ENCODE data around the gene ARHGEF28. TPM values are rescaled to one million over a fixed set of nuclear protein-coding genes. Genes with fewer than 3 reads are reported as not detected.

ARHGEF28 gene
- total RNA-seq, 1 donor from 2014 or later: 6.7 TPM

DNA sequence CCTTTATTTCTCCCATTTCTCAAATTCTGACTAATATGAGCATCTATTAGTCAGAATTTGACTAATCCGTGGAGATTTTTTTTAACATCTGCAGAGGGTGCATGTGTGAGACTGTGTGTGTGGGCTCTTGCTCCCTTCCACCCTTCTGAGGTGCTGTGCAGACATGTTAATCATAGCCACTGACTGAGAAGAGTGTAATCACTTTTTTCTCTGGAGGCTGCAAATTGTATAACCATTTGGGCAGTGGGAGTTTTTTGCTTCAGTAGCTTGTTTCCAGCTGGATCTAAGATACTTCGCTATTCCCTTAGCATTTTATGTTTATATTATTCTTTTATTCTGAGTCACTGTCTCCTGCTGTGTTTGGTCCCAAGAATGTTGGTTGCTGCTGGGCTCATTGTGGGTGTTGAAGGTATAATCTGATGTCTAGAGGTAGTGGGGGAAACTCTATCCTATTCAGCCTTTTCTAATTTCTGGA lies 66.2 kb downstream of the ARHGEF28 start:
- DNase-seq: no peak

DNA sequence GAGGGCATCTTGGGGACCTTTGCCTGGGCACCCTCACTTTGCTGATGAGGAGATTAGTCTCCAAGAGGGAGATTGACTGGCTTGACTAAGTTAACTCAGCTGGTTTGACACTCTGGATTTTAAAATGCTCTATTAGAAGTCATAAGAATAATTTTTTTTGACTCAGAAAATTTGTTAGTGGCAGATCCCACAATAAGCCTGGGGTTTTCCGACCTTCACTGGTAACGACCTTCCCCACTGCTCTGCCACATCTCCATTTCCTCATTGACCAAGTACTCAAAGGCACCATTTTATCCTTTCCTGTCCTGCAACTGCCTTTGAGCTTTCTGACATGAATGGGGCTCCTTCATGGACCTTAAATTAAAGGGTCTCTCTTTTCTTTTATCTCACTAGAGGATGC lies 67.0 kb downstream of the ARHGEF28 start:
- DNase-seq: no peak

DNA sequence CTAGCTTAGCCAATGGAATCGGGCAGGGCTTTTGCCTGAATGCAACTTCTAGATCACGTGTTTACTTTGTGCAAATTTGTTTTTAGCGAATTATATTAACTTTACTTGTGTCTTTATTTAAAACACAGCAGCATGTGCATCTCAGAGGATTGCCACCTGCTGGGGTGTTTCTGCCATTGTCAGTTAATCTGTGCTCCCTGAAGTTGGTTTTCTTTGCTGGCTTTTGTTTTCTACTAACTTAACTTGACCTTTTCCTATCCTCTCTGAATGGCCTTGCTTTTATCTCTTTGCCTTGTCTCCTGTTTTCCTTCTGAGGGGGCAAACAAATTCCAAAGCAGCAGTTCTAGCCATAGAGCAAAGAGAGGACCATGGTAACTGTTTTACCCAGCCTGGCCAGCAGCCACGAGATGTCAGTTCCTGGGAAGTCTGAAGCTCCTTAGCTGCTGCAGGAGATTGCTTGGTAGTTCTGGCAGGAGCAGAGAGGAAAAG lies 67.6 kb downstream of the ARHGEF28 start:
- DNase-seq: no peak

DNA sequence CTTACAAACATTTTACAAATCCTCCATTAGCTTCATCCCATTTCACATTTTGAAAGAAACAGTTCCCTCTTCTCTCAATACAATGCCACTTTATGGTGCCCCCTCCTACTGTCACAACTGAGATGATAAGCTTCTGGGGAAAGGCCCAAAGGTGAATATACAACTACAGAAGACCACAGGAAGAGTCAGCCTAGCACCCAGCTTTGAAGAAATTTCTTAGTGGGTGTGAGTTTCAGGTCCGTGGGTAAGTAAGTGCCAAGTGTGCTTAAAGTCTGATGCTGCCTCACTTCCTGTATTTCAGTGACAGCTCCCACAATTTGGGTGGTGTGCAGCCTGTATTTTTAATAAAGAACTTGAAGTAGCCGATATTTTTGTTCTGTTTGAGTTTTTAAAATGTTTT lies 68.1 kb downstream of the ARHGEF28 start:
- no peak for DNase-seq

DNA sequence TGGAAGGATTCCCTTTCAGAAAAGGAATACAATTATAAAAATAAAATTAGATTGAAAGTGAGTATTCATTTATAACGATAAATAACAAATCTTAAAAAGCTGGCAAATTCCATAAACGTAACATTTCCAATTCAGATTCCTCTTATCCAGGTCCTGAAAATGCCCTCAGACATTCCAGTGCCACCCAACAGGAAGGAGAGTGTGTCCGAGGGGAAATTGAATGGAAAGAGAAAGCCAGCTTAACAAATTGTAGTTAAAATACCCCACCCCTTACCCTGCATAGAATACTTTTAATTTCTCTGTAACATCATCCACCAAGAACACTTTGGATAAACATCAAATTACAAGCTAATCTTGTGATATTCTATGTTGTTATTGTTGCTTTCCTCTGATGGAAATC lies 72.0 kb downstream of the ARHGEF28 start:
- DNase-seq: no peak

DNA sequence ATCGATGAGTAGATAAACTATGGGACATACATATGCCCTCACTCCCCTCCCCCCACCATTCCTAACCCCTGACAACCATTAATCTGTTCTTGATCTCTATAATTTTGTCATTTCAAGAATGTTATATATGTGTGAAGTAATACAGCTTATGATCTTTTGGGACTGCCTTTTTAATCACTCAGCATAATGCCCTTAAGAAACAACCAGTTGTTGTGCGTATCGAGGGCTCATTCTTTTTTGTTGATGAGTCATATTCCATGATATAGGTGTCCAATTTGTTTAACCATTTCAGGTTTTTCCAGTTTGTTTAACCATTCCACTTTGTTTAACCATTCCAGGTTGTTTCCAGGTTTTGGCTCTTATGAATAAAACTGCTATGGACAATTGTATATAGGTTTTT lies 75.6 kb downstream of the ARHGEF28 start:
- no peak for DNase-seq

DNA sequence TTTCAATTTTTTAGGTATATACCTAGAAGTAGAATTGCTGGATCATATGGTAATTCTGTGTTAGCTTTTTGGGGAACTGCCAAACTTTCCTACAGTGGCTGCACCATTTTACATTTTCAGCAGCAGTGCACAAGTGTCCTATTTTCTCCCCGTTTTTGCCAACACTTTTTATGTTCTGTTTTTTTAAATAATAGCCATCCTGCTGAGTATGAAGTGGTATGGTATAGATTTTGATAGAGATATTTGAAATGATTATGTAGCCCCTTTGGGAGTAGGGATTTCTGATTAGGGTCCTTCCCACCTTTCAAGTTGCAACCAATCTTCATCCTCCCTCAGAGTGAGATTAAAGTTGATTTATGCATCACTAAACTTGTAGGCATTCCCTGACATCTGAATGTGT lies 76.5 kb downstream of the ARHGEF28 start:
- no peak for DNase-seq

DNA sequence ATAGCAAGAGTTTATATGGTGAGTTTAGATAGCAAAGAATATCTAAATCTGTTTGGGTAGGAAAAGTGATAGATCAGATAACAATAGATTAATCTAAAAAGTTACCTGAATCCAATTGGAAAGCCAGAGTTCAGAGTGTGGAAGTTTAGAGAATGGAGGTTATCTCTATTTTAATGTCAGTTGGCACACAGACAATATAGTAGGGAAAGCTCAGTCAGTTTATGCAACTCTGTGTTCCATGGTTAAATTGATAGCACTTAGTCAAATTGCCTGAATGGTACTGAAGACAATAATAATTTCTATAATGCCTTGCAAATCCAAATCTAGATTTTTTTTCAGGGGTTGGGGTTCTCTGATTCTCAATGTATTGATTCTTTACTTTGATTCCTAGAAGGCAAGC lies 77.0 kb downstream of the ARHGEF28 start:
- DNase-seq: no peak

DNA sequence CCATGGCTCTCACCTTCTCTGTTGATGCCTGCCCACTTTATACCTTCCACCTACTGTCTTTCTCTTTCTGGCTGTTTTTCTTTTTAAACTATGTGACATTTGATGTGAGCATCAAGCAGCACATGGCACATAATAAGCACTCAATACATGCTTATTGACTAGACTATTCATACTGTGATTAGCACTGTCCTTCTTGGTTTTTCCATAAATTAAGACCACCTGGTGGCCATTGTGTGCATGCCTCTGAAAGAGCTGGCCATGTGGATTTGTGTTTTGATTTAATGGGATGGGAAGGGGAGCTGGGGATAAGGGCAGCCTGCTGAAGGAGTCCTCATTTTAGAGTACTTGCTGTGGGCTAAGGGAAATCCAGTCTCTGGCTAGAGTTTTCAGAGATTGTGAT lies 79.4 kb downstream of the ARHGEF28 start:
- DNase-seq: no peak

DNA sequence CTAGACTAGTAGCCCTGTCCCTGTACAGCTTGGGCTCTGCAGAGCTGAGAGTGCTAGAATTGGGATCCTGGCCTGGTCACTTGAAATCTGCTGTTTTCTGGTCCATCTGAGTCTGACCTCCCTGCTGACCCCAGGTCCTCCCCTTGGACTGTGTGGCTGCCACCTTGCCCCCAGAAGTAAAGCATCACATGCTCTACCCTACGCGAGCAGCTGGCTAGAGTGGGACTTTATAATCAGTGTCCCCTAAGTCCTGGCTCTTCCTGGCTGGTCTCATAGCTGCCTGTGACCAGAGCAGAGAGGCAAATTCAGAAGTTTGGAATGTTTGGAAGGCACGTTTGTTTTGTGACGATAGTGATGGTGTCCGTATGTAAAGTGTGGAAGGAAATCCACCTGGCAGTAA lies 81.0 kb downstream of the ARHGEF28 start:
- no peak for DNase-seq

DNA sequence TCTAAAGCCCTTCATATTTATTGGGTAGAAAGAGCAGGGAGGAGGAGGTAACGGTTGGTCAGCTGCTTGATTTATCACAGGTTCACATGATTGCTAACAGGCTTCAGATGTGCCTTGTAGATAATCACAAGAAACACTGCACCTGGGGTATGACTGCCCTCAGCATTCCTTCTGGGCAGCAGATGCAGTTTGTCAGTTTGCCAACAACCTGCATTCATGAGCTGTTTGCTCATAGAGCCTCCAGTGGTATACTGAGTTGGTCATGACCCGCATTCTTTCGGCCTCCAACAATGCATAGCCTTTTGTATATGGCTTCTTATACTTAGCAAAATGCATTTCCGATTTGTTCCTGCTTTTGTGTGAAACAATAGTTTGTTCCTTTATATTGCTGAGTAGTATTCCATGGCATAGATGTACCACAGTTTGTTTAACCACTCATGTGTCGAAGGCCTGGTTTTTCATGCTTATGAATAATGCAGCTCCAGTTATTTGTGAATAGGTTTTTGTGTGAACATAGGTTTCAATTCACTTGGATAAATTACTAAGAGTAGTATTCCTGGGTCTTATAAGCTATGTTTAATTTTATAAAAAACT lies 83.6 kb downstream of the ARHGEF28 start:
- DNase-seq: no peak

DNA sequence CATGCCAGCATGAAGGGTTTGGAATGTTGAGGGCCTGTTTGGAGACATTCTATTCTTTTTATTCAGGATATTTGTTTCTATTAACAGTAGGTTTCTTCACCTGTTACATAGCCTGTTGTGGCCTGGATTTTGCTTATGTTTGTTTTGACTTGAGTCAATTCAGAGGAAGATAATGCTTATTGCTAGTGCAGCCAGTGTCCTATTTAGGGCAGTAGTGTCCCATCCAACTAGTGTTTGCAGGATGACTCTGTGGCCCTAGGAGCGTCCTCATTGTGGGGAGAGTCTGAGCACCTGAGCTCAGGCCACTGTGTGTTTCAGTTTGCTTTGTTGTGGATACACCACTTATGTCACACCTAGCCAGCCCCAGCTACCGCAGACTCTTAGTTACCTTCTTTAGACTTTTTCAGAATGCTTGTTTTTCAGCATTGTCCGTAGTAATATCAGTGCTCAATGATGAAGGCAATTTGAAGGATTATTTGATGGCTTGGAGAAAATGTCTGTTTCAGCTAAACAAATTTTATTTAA lies 90.3 kb downstream of the ARHGEF28 start:
- no peak for DNase-seq

DNA sequence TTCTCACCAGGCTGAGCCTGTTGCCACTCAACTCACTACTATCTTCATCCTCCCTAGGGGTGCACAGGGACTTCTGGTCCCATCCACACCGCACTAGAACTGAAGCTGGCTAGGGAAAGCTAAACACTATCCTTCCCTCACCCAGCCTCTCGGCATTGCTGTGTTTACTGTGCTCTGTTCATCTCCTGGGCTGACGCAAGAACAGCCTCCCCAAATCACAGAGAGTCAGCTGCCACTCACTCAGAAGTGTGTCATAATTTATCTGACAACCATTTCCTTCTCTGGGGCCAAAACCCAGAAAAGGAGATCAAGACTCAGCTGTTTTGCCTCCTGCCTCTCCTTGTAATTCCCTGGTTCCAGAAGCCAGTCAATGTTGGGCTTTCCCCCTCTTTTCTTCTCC lies 92.8 kb downstream of the ARHGEF28 start:
- DNase-seq: no peak

DNA sequence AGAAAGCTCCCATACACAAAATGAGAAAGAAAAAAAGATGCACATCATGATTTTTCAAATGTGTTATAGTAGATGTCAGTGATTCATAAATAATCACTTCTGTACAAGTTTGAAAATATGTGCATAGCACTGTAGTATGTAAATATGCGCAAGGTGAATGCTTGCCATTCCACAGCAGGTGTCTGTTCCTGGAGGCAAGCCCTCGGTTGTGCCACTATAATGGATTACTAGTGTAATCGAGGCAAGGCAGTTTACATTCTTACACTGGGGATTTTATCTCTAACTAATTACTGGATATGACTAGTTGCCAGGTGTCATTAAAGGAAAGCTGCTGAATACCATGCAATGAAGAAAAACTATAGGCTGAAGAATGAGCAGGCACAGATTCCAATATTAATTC lies 93.6 kb downstream of the ARHGEF28 start:
- DNase-seq: no peak

DNA sequence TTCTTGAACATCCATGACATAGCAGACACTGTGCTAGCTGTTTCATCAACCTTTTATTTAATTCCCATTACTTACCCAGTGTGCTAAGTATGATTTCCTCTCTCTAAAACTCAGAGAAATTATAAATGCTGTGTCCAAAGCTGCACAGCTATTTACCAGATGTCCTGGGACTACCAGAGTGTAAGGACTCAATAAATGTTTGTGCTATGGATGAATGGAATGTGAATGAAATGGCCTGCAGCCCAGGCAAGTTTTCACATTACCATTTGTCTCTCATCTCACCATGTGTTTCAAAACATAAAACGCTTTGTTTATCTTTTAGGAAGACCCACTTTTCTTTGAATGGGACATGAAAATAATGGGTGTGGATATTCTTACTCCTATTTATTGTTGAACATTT lies 96.2 kb downstream of the ARHGEF28 start:
- DNase-seq: no peak

DNA sequence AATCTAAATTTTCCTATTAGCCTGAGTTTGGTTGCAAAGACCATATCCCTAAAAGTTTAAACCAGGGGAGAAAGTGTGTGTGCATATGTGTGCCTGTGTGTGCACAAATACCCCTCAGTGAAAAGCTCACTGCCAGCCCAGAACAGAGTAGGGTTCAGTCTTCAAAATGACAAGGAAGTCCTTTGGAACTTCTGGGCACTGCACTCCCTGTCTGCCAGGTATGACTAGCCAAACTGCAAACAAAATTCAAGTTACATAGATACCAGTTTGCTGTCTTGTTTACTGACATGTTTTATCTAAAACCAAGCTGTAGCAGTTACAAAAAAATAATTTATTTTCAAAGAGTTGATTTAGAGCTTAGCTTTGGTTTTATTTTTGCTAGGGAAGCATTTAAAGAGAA lies 100.1 kb downstream of the ARHGEF28 start:
- no peak for DNase-seq

DNA sequence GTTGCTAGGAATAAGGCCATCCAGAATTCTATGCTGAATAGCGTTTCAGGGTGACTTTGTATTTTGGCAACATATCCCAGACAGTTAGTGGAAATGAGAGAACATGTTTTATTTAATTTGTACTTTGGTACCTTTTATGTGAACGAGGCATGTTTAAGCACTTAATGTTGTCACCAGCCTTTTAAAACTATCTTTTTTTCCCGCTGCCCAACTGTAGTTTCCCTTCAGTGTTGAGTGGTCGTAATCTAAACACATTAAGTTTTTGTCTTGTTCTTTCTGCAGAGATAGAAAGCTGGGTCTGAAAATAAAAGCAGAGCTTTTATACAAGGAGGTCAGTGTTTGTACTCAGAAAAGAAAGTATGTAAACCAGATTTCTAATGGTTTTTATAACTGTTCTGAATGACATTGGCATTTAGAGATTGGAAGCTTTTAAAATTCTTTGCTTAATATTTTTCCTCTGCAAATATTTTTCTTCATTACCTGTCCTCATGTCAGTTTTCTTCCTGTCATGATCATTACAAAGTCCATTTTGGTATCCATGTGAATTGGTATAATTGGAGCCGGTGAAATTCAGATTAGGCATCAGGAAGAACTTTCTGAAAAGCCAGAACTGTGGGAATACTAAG lies 100.7 kb downstream of the ARHGEF28 start:
- no peak for DNase-seq

DNA sequence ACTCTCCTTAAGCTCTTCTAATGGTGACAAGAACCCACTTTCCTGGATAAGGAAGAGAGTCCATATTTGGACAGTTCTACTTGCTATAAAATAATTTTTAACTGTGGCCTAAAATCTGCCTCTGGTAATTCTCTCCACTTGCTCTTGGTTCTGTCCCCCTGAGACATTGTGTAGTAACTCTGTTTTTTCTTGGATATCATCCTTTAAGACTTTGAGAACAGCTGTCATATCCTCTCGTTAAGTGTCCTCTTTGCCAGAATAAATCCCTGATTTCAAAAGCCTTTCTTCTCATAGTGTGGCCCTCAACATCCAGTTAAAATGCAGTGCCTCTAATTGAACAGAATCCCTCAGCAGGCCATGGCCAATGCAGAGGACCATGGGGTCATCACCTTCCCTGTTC lies 101.5 kb downstream of the ARHGEF28 start:
- DNase-seq: no peak

DNA sequence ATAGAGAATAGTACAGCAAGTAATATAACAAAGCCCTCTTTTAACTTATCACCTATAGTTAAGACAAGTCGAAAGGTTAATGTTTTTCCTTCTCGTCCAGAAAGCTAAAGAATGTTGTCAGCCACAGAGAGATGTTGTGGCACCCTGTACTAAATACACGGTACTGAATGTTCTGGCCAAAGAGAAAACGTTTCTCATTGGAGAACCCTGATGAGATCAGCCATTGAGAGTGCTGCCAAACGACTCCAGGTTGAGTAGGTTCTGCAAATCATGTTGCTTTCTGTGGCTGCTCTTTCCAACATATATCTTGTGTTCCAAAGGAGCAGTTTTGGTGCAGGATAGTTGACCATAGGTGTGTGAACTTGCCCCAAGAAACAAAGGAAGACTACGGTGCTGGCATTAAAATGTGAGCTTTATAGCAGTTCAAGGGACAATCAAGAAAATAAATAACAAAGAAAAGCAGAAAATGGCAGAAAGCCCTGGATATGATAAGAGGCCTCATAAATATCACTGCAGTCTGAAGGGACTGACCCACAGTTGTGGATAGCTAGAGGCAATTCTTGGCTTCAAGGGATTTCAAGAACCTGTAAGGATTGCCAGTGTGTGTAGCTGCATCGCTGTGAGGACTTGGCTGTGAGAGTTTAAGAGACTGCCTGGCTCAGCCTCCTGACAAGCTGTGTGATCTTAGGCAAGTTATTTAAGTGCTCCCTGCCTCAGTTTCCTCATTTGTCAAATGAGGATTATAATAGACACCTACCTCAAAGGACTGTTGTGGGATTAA lies 102.7 kb downstream of the ARHGEF28 start:
- no peak for DNase-seq

DNA sequence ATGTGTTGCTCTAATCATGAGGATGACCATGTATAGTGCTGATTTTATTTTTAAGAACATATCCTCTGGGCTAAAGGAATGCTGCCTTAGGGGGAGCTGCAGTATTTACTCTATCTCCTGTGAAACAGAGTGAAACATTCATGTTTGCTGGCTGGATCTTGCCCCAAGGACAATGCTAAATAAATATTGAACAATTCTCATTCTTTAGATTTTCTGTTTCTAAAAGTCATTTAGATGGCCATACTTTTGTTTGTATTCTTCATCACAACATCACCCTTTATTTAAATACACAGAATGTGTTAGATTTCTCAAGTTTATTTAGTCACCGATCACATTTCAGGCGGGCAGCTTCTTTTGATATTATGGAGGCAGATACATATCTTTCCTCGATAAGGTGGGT lies 103.3 kb downstream of the ARHGEF28 start:
- DNase-seq: no peak

DNA sequence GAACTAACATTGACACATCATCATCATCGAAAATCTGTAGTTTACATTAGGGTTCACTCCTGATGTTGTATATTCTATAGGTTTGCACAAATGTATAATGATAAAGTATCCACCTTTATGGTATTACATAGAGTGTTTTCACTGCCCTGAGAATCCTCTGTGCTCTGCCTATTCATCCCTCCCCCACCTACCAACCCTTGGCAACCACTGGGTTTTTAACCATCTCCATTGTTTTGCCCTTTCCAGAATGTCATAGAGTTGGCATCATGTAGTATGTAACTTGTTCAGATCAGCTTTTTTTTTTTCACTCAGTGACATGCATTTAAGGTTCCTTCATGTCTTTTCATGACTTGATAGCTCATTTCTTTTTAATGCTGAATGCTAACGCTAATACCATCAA lies 106.0 kb downstream of the ARHGEF28 start:
- DNase-seq: no peak

DNA sequence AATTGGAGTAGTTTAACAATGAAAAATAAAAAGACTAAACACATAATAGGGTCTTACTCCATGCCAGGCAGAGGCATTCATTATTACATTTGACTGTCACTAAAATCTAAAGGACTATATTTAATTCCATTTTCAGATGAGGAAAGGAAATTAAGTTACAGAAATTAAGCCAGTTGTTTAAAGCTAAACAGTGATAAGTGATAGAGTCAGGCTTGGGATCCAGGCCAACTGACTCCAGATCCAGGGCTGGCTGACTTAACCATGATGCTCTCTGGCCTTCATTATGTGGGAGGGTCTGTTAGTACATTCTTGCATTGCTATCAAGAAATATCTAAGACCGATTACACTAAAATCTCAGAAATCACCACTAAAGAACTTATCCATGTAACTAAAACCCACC lies 107.2 kb downstream of the ARHGEF28 start:
- DNase-seq: no peak

DNA sequence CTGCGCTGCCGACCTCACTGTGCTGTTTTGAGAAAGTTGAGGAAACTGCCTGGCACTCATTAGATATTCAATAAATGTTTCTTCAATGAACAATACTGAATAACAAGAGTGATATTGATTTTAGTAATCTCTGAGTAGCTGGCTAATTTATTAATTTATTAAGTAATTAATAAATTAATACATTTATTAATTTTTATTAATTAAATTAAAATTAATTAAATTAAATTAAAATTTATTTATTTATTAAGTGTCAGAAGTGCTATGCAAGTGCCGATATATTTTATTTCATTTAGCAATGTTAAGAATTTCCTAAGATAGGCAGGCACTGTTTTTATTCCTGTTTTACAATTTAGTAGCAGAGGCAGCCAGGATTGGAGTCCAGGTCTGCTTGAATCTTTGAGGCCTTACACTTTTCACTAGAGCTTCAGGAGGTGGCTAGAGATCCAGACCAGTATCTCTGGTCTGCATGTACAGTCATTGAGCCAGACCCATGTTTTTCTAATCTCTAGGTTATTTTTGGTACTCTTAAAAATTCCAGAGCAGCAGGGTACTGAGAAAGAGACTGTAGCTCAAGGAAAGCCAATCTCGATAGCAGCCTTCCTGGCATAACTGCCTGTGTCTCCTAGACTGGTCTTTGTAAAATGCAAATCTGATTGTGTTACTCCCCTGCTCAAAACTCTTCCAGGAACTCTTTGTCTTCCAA lies 109.2 kb downstream of the ARHGEF28 start:
- DNase-seq: no peak
